Activated CD4-positive, alpha-beta T cell treated with anti-CD3 and anti-CD28 coated beads for 1 hour (primary cell): Measurements from ENCODE around the gene P2RX3.
"Not testable (repeated sequence)": the region's sequence is repeated elsewhere in the genome, so short reads cannot be mapped to it uniquely, and the experiment has no call there.

Source experiments
- DNase-seq: peaks from one replicate; pipeline ENCODE4 v3.0.0-alpha.2; 2020

Gene P2RX3

GRCh38 chr11:57325735-57326048 is 12.5 kb upstream of the P2RX3 start:
- no peak for DNase-seq

- DNase-seq = no peak
Observed at GRCh38 chr11:57327721-57328120, 10.4 kb upstream of the P2RX3 start.

GRCh38 chr11:57330029-57330428 is 8.1 kb upstream of the P2RX3 start:
- DNase-seq = no peak

DNA sequence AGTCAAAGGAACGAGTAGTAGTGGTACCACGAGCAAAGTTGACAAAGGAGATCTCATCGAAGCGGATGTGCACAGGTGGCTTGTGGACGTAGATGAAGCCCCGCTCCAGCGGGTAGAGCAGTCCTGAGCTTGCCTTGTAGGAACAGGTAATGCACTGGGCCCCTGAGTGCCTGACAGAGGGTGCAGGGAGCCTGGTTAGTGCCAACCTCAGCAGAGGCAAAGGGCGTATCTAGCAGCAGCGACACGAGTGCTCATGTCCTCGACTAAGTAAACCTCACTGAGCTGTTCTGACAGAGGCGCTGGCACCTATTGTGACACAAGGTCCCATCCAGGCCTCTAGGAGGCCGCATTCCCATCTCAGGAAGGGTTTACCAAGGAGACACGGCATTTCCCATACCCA is 6.4 kb upstream of the P2RX3 start:
- no peak for DNase-seq

DNA sequence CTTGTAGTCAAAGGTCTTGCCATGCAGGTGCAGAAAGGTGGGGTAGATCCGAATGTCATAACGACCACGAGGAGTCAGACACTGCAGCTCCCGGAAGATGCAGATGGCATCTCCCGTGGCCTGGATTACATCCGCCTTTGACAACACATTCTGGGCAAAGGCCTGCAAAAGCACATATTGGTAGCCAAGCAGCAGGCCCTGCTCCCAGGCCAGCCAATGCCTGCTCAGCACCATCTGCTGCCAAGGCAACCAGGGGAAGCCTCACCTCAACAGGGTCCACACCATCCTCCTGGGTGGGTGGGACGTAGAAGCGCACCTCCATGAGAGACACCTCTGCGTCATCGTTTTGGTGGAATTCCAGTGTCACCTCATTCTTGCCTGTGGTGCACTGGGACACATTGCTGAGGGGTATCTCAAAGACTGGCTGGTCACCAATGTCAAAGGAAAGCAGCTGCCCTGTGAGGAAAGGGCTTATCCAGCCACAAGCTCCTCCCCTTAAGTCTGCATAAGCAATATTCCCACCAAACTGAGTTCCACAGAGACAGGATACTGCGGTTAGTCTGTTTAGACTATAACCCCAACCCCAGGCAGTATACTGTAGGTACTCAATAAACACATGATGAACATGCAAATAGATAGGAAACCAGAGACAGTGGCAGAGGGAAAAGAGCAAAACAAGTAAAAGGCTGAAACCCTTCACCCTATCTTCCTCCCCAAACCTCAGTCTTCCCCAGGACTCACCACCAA is 5.3 kb upstream of the P2RX3 start:
- DNase-seq = no peak

GRCh38 chr11:57335023-57335342 is 3.2 kb upstream of the P2RX3 start:
- no peak for DNase-seq

DNA sequence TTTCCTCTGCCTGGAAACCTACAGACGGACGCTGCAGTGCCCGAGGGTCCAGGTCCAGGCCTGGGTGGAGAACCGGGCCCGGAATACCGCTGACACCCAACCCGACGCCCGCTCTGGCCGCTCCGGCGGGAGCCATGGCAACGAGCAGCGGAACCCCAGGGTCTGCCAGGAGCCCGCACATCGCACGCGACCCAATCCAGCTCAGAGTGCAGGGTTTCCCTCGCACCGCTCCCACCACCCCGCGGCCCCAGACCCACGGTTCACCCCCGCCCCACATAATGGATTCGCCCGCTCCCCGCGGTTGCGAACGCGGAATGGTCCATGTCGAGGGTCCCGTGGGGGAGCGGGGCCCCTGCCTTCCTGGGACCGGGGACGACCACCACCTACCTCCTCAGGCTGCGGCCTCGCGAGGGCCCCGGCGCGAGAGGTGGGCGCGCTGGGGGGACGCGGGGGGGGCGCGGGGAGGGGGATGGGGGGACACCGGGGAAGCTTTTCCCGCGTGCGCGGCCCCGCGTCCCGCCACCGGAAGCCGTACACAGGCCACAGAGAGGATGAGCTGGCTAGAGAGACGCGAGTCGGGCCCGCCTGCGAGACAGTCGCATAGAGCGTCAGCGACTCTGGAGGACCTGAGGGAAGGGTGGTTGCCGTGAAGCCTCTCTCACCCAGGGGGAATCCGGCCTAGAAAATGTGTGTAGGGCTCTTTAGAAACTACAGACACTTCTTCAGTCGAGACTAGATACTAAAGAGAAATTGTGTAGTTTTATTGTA is 2.6 kb upstream of the P2RX3 start, which contains the start of gene SSRP1:
TSS of gene SSRP1 (minus strand) at position 550 of the 768 bp plus-strand sequence. CDS start 771 bp downstream, outside the sequence.
- peak; percentile 81 for DNase-seq

- DNase-seq = no peak
Observed at GRCh38 chr11:57336111-57336666, 2.0 kb upstream of the P2RX3 start.

DNA sequence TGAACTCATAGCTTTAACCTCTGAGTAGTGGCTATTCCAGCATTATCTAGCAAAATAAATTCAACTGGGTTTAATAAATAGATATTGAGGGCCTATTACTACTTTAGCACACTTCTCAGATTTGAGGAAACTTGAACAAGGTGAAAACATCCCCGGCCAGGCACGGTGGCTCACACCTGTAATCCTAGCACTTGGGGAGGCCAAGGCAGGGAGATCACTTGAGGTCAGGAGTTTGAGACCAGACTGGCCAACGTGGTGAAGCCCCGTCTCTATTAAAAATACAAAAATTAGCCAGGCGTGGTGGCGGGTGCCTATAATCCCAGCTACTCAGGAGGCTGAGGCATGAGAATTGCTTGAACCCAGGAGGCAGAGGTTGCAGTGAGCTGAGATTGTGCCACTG is 1.3 kb upstream of the P2RX3 start:
- DNase-seq = not testable (repeated sequence)

DNA sequence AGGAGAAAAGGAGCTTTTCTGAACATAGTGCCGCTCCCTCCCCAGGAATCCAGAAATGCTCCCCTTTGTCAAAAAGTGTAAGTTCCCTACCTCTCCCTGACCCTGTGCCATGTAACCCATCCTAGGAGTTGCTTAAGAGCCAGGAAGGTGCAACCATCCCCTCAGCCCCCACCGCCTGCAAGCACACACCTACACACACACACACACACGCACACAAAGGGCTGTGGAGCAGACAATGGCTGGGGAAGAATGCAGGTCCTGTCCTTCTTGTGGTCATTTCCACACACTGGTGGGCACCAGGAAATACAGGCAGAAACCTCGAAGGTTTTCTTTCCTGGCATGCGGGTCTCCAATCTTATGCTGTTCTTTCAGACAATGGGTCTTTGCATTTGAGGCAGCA is 1.2 kb downstream of the P2RX3 start:
- DNase-seq = no peak

DNA sequence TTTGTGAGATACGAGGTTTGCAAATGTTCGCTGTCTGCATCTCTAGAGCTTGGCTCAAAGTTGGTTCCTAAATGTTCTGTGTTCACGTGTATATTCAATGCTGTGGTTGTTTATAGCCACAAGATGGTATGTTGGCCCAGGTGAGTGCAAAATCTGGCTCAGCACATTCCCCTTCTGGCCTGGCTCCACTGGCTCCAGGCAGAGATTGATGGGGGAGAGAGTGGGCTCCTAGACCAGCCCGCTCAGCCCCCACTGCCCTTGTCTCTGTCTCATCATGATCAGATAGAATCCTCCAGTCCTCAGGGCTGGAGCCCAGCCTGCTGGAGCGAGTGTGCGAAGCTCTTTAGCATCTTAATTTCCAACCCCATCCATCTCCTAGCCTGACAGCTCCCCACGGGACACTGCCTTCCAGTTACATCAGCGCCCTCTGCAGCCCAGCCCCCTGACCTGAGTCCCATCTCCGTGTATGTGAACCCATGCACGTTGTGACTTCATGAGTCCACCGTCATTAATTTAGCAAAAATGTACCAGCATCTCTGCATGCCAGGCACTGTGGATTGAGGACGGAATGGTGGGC is 2.0 kb downstream of the P2RX3 start:
- no peak for DNase-seq

DNA sequence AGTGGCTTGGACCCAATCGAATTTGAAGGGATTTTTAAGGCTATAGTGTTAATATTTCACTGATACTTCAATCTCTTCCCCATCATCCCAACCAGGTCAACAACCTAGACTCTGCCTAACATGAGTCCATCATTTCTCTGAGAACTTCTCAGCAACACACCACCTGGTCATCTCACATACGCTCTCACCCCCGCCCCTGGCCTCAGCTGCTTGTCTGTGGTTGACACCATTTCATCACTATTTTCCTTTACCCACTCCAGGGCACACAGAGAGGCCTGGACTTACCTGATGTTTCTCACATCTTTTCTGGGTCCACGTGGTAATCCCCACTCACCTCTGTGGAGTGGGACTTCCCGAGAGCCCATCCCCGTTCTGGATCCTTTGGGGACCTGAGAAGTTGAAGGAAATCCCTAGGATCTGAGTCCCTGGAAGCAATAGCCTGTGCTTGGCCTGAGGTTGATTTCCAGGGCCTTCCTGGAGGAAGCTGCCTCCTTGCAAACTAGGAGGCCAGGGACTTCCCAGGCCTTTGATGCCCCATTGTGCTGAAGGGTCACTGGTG is 3.2 kb downstream of the P2RX3 start:
- DNase-seq = no peak

- no peak for DNase-seq
Observed at GRCh38 chr11:57342702-57343101, 4.5 kb downstream of the P2RX3 start.

GRCh38 chr11:57343825-57344224 is 5.7 kb downstream of the P2RX3 start:
- no peak for DNase-seq

GRCh38 chr11:57344826-57345225 is 6.7 kb downstream of the P2RX3 start:
- DNase-seq = no peak

DNA sequence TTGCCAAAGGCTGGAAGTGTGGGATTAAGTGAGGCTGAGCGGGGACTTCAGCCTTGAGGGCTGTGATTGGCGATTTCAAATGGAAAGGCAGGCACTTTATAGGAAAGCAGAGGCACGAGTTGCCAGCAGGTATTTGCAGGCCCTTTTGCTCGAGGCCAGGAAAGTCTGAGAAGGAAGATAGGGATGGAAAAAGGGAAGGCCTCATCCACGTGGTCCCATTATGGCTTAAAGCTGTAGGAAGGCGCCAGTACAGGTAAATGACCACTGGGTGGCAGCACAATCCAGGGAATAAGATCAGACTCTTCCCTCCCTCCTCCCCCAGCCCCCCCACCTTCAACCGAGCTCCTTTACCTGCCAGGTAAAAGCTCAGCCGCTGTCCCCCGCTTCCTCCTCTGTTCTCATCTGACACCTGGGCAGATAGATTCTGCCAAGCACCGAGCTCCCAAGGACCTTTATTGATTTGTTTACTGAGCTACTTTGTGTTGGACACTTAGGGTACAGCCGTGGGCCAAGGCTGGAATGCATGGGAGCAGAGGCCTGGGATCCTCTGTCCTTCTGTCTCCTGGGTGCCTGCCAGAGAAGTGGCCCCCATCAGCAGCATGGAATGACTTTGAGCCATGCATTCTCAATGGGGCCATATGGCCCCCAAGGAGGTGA is 7.5 kb downstream of the P2RX3 start:
- peak; percentile 61 for DNase-seq

GRCh38 chr11:57347336-57347735 is 9.2 kb downstream of the P2RX3 start:
- DNase-seq = no peak

DNA sequence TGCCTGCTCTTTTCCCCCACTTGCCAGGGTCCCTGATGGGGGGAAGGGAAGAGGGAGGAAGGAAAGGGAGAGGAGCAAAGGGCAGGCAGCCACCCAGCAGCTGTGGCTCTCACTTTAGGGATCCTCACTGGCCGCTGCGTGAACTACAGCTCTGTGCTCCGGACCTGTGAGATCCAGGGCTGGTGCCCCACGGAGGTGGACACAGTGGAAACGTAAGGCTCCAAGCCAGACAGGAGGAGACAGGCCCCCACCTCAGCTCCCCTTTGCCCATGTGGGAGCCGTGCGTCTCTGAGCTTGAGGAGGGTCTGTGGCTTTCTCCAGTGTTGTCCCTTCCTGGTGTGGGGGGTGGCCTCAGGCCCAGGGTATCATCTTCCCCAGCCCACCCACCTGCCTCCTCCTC is 9.9 kb downstream of the P2RX3 start:
- DNase-seq = no peak

GRCh38 chr11:57348636-57349313 is 10.6 kb downstream of the P2RX3 start:
- DNase-seq = no peak

DNA sequence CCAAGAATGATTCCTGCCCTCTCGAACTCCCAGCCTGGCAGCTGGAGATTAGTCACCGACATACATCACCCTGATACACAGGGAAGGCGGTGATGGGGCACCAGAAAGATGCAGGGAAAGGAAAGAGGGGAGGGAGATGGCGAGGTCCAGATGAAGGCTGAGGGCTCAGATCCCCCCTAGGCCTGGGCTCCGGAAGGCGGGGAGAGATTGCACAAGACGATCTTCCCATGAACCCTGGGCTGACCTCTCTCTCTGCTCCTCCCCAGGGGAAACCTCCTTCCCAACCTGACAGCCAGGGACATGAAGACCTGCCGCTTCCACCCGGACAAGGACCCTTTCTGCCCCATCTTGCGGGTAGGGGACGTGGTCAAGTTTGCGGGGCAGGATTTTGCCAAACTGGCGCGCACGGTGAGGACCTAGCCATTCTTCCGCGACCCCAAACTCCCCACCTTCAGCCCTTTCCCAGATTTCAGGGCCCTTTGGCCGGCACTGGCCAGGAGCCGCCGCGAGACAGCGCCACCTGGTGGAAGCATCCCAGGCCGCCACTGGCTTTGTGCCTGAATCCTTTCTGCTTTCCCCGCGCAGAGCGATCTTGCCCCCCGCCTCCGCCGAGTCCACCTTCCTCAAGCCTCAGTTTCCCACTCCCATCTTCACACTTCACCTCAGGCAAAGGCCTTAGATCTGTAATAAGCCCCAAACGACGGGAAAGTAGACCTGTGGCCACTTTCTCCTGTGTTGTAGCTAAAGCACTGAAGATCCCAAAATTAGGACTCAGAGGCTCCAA is 11.5 kb downstream of the P2RX3 start:
- DNase-seq = peak; percentile 34

GRCh38 chr11:57353036-57353435 is 14.9 kb downstream of the P2RX3 start:
- DNase-seq = no peak

- DNase-seq = no peak
Observed at GRCh38 chr11:57353446-57353845, 15.3 kb downstream of the P2RX3 start.
